Smooth muscle cell (in vitro differentiated cells): ENCODE measurements around the gene IVL. TPM values are rescaled to one million over a fixed set of nuclear protein-coding genes. Genes with fewer than 3 reads are reported as not detected.

Source experiments
- DNase-seq: peaks from one replicate; lab custom pipeline; 2025; ENCODE audit not compliant: unreplicated experiment; lab: John Stamatoyannopoulos, UW
- H2AFZ ChIP-seq: fragments of 200-600 bp; sonication (generic); 2 replicates; pipeline ENCODE4 v1.6.0; 2016; ENCODE audit warnings: antibody characterized with exemption, low read depth, mild to moderate bottlenecking
- H3F3A ChIP-seq: fragments of 200-600 bp; sonication (generic); 2 replicates; pipeline ENCODE4 v1.6.0; 2017; ENCODE audit warnings: antibody characterized with exemption, low read depth
- H3K27ac ChIP-seq: fragments of 200-600 bp; sonication (generic); 2 replicates; pipeline ENCODE4 v1.5.1; 2016; ENCODE audit warnings: low read depth, mild to moderate bottlenecking
- H3K27me3 ChIP-seq: fragments of 200-600 bp; sonication (generic); 2 replicates; pipeline ENCODE4 v1.6.1; 2016; ENCODE audit warnings: low read depth, mild to moderate bottlenecking
- H3K36me3 ChIP-seq: fragments of 200-600 bp; sonication (generic); 2 replicates; pipeline ENCODE4 v1.5.1; 2016; ENCODE audit warnings: low read depth
- H3K4me1 ChIP-seq: fragments of 200-600 bp; sonication (generic); 2 replicates; pipeline ENCODE4 v1.5.1; 2016; ENCODE audit warnings: low read depth
- H3K4me2 ChIP-seq: fragments of 200-600 bp; sonication (generic); 2 replicates; pipeline ENCODE4 v1.6.0; 2016; ENCODE audit warnings: mild to moderate bottlenecking
- H3K4me3 ChIP-seq: fragments of 200-600 bp; sonication (generic); 2 replicates; pipeline ENCODE4 v1.5.1; 2016; ENCODE audit warnings: mild to moderate bottlenecking
- H3K79me2 ChIP-seq: fragments of 200-600 bp; sonication (generic); 2 replicates; pipeline ENCODE4 v1.6.0; 2016; ENCODE audit warnings: low read depth, mild to moderate bottlenecking
- H3K9ac ChIP-seq: fragments of 200-600 bp; sonication (generic); 2 replicates; pipeline ENCODE4 v1.6.0; 2016; ENCODE audit warnings: low read depth
- H3K9me3 ChIP-seq: fragments of 200-600 bp; sonication (generic); replicated peaks from 2 replicates; pipeline ENCODE4 v1.5.1; 2016; ENCODE audit warnings: low read depth
- H4K20me1 ChIP-seq: fragments of 200-600 bp; sonication (generic); 2 replicates; pipeline ENCODE4 v1.6.0; 2016; ENCODE audit warnings: low read depth
- WGBS: methylation state at CpG from one replicate; pipeline ENCODE4 v1.1.7; 2016; ENCODE audit warnings: low lambda C conversion rate; 5-methylcytosine and 5-hydroxymethylcytosine counted together
- polyA plus RNA-seq: library from polyadenylated mRNA; unstranded; fragments of >200 nt; fragmentation: Nextera tagmentation; extraction: Ambion mirVana; gene quantifications from 2 replicates; pipeline ENCODE4 v1.2.1, GENCODE V29; 2016
- total RNA-seq: library from RNA; depleted of rRNA; stranded (reverse); fragments of >200 nt; gene quantifications from 2 replicates; pipeline ENCODE4 v1.2.3, GENCODE V29; 2014
- TF ChIP-seq, protein P1 (sequence below): fragments of 200-600 bp; sonication (generic); IDR thresholded peaks from 2 replicates; pipeline ENCODE4 v1.5.1; 2017; ENCODE audit warnings: borderline replicate concordance, mild to moderate bottlenecking, antibody characterized with exemption; ENCODE audit not compliant: insufficient read depth, poor library complexity, severe bottlenecking

Gene IVL
- total and polyA plus RNA-seq, 2 experiments from 2014 or later: 0.47 to 0.67 TPM

DNA sequence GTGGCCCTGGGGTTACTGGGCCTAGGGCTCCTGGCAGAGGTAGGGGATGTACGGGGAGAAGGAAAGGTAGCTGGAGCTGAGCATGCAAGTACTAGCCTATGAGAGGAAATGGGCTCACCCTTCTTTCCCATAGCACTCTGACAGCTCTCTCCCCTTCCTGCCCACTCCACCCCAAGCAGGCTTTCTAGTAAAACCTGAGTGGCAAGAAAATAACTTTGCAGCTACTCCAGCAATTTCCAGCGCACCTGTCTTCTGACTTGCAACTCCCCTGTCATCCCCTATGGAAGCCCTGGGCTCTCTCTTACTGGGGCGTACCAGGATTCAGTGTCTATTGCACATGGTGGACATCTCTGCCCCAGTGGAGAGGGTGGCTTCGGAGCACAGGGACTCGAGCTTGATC is 6.7 kb upstream of the IVL start:
- Histone ChIP-seq H3K4me1 (no peaks in the 10 kb centered on the region), H2AFZ (no peak overlapping the region)
- WGBS: 64% methylated on average over 5 of the region's 5 CpGs

DNA sequence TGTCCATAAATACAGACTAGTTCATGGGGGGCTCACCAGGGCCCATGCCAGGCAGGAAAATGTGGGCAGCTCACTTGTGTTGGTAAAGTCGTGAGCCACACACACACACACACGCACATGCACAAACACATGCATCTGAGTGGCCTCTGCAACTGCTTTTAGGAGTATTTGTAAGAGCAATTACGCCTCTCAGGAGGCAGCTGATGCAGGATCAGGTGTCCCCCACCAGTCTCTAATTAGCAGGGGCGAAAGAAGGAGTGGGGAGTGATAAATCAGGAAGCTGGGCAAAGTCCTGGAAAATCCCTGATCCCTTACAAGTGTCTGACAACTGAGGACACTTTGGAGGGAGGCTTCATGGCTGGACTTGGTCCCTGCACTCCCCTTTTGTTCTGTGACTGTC is 5.7 kb upstream of the IVL start:
- Histone ChIP-seq H3F3A (no peaks in the 10 kb centered on the region), H3K79me2 (no peaks in the 10 kb centered on the region), H2AFZ (no peak overlapping the region), H3K4me3 (no peak overlapping the region), H3K27me3 (no peaks in the 10 kb centered on the region), H3K9ac (no peak overlapping the region), H3K27ac (no peak overlapping the region), H3K9me3 (no peaks in the 10 kb centered on the region), H3K4me2 (no peak overlapping the region), H4K20me1 (no peaks in the 10 kb centered on the region), H3K4me1 (no peaks in the 10 kb centered on the region), H3K36me3 (no peaks in the 10 kb centered on the region)
- DNase-seq: no peak
- 48% methylated on average over 4 of the region's 4 CpGs for WGBS
- TF ChIP-seq, protein P1, sequence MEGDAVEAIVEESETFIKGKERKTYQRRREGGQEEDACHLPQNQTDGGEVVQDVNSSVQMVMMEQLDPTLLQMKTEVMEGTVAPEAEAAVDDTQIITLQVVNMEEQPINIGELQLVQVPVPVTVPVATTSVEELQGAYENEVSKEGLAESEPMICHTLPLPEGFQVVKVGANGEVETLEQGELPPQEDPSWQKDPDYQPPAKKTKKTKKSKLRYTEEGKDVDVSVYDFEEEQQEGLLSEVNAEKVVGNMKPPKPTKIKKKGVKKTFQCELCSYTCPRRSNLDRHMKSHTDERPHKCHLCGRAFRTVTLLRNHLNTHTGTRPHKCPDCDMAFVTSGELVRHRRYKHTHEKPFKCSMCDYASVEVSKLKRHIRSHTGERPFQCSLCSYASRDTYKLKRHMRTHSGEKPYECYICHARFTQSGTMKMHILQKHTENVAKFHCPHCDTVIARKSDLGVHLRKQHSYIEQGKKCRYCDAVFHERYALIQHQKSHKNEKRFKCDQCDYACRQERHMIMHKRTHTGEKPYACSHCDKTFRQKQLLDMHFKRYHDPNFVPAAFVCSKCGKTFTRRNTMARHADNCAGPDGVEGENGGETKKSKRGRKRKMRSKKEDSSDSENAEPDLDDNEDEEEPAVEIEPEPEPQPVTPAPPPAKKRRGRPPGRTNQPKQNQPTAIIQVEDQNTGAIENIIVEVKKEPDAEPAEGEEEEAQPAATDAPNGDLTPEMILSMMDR: no peak

More for the DNA sequence above, 6.7 kb upstream of the IVL start:
- no peaks in the 10 kb centered on the region for H3K79me2 ChIP-seq
- no peak overlapping the region for H3K4me3 ChIP-seq
- no peak overlapping the region for H3K9ac ChIP-seq
- TF ChIP-seq, protein P1: no peak
- H3K27ac ChIP-seq: no peak overlapping the region
- no peak overlapping the region for H3K4me2 ChIP-seq
- H3K27me3 ChIP-seq: no peaks in the 10 kb centered on the region
- no peaks in the 10 kb centered on the region for H3K36me3 ChIP-seq
- no peak for DNase-seq
- no peaks in the 10 kb centered on the region for H4K20me1 ChIP-seq
- H3F3A ChIP-seq: no peaks in the 10 kb centered on the region
- H3K9me3 ChIP-seq: no peaks in the 10 kb centered on the region

DNA sequence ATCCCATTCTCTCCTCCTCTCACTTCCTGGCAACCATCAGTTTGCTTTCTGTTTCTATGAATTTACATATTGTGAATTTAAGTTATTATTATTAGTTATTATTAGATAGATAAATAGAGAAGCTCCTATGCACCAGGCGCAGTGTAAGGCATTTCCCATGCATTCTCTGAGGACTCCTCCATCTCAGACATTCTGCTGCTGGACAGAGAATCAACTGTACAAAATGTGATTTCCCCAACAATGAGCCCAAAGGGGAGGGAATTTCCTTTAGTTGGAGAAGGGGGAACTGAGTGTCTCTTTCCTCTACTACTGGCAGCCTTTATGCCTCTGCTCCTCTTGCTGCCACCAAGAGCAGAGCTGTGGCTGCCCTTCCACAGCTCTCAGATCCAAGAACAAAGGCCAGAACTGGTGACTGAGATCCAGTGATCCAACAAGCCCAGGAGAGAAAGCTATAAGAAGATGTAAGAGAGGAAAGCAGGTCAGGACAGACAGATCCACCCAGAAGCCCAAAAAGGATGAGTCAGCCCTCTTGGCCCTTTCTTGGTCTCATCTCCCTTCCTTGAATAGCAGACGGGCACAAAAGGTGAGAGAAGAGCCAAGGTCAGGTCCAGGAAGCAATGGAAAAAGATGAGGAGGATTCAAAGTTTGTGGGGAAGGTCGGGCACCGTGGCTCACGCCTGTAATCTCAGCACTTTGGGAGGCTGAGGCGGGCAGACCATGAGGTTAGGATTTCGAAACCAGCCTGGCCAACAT is 3.5 kb upstream of the IVL start:
- Histone ChIP-seq H3K9ac (no peak overlapping the region), H3K4me3 (no peak overlapping the region), H2AFZ (no peak overlapping the region), H3K4me2 (no peak overlapping the region), H3K9me3 (peaks cover 4% of the 10 kb centered on the region), H3K36me3 (no peaks in the 10 kb centered on the region), H3F3A (no peaks in the 10 kb centered on the region), H4K20me1 (no peaks in the 10 kb centered on the region), H3K27ac (no peak overlapping the region), H3K27me3 (no peaks in the 10 kb centered on the region), H3K4me1 (no peaks in the 10 kb centered on the region), H3K79me2 (no peaks in the 10 kb centered on the region)
- TF ChIP-seq, protein P1: no peak
- DNase-seq: no peak
- WGBS: 62% methylated on average over 7 of the region's 7 CpGs
